ENCODE measurements around the gene PPFIA1.

DNA sequence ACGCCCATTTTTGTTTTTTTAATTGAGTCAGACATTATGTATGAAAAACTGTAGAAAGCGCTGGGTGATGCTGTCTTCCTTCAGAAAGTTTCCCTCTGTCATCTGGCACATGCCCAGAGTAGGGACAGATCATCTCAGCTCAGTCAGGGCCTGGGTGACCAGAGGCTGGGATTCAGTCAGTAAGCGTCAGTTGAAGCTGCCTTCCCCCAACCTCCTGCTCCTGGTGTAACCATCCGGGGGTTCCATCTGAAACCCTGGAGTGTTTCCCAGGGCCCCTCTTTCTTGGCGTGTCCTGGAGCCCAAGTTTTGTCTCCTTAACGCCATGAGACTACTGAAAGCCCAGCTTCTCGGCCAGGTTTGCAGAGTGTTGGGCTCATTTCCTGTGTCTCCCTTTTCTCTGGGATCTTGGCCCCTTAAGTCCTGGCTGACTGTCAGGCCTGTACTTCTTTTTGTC lies 10.7 kb downstream of the PPFIA1 start:
- TF ChIP-seq CTCF (IDR thresholded peaks at IDR 0.05) (no peak), POLR2A (IDR thresholded peaks at IDR 0.05) (no peak)

Data from testis (tissue), 2 donors.